ENCODE measurements around the gene RCN2.

DNA sequence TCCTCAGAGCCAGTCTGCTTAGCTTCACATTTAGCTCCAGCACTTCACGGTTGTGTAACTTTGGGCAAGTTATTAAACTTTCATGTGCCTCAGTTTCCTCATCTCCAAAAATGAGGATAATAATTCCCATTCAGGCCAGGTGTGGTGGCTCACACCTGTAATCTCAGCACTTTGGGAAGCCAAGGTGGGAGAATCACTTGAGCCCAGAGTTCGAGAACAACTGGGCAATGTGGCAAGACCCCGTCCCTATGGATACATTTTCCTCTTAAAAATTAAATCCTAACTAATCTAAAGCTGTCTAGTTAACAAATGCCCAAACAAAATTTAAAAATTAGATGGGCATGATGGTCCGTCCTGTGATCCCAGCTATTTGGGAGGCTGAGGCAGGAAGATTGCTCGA is 7.2 kb downstream of the RCN2 start:
- TF ChIP-seq, protein P1, sequence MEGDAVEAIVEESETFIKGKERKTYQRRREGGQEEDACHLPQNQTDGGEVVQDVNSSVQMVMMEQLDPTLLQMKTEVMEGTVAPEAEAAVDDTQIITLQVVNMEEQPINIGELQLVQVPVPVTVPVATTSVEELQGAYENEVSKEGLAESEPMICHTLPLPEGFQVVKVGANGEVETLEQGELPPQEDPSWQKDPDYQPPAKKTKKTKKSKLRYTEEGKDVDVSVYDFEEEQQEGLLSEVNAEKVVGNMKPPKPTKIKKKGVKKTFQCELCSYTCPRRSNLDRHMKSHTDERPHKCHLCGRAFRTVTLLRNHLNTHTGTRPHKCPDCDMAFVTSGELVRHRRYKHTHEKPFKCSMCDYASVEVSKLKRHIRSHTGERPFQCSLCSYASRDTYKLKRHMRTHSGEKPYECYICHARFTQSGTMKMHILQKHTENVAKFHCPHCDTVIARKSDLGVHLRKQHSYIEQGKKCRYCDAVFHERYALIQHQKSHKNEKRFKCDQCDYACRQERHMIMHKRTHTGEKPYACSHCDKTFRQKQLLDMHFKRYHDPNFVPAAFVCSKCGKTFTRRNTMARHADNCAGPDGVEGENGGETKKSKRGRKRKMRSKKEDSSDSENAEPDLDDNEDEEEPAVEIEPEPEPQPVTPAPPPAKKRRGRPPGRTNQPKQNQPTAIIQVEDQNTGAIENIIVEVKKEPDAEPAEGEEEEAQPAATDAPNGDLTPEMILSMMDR (conservative IDR thresholded peaks at IDR 0.05; ENCODE audit: low read depth, low read length) = no peak
- no peak for TF ChIP-seq EZH2 (IDR thresholded peaks at IDR 0.05; ENCODE audit: borderline replicate concordance, low read depth, low read length, poor library complexity, severe bottlenecking)
